ENCODE data around the gene GNG12.

DNA sequence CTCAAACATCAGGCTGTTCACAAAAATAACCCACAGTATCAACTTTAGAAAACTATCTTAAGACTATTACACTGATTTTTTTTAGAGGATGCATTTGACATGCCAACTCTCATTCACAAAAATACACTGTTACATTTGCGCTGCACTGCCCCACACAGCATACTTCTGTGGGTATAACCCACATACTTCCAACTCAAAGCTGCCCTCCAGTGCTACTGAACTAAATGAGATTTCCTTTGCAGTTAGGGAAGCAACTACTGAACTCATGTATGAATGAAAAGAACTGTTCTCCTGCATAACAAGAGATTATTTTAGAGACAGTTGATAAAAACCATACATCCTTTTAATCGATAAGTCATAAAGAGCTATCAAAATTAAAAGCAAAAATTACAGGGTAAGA lies 174.0 kb downstream of the GNG12 start:
- TF ChIP-seq, protein P1, sequence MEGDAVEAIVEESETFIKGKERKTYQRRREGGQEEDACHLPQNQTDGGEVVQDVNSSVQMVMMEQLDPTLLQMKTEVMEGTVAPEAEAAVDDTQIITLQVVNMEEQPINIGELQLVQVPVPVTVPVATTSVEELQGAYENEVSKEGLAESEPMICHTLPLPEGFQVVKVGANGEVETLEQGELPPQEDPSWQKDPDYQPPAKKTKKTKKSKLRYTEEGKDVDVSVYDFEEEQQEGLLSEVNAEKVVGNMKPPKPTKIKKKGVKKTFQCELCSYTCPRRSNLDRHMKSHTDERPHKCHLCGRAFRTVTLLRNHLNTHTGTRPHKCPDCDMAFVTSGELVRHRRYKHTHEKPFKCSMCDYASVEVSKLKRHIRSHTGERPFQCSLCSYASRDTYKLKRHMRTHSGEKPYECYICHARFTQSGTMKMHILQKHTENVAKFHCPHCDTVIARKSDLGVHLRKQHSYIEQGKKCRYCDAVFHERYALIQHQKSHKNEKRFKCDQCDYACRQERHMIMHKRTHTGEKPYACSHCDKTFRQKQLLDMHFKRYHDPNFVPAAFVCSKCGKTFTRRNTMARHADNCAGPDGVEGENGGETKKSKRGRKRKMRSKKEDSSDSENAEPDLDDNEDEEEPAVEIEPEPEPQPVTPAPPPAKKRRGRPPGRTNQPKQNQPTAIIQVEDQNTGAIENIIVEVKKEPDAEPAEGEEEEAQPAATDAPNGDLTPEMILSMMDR (IDR thresholded peaks at IDR 0.05; ENCODE audit: insufficient read depth, low read length, poor library complexity, severe bottlenecking) = no peak
- no peak for TF ChIP-seq EZH2phosphoT487 (conservative IDR thresholded peaks at IDR 0.05; ENCODE audit: low read length)

All from SU-DHL-6 (cell line).